Esophagus squamous epithelium (tissue), 4 donors: ENCODE measurements around the gene CDK12.

Experiments used
- POLR2A ChIP-seq, 4 donors: fragments of 450-650 bp; IDR thresholded peaks; one replicate each; pipeline ENCODE4 v1.6.1; 2017; ENCODE audit warnings: antibody characterized with exemption in 4 of 4, mild to moderate bottlenecking in 4 of 4, moderate library complexity in 3 of 4
- TF ChIP-seq, protein P1 (sequence below), 6 experiments: fragments of 450-650 bp in 4 of 6; fragments of 200-600 bp in 2 of 6; sonication (generic) in 2 of 6; IDR thresholded peaks; one replicate each; pipeline ENCODE4 v1.5.1; 2016 to 2019; ENCODE audit warnings: antibody characterized with exemption in 6 of 6, mild to moderate bottlenecking in 4 of 6, moderate library complexity in 4 of 6

DNA sequence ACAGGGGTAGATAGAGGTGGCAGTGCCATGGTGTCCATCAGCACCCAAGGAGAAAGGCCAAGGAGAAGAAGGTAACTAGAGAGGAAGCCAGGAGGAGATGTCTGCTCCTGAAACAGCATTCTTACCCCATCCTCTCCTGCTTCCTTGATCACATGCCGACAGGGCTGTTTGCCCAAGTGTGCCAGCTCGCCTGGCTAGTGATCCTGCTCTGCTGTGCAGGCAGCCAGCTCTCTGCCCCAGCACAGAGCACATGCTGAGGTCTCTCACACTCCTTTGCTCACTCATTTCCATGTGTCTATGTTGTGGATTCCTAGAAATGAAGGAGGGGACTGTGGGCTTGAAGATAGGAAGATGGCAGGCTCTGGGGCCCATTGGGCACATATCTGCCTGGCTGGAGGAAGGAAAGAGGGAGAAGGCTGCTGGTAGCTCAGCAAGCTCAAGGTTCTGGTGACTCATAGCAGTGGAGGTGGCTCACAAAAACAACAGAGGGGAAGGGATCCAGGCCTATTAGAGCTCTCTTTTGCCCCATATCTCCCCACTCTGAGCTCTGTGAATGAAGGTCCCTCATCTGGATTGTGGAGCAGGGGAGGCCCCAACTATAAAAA lies 92.2 kb downstream of the CDK12 start:
- TF ChIP-seq, protein P1, sequence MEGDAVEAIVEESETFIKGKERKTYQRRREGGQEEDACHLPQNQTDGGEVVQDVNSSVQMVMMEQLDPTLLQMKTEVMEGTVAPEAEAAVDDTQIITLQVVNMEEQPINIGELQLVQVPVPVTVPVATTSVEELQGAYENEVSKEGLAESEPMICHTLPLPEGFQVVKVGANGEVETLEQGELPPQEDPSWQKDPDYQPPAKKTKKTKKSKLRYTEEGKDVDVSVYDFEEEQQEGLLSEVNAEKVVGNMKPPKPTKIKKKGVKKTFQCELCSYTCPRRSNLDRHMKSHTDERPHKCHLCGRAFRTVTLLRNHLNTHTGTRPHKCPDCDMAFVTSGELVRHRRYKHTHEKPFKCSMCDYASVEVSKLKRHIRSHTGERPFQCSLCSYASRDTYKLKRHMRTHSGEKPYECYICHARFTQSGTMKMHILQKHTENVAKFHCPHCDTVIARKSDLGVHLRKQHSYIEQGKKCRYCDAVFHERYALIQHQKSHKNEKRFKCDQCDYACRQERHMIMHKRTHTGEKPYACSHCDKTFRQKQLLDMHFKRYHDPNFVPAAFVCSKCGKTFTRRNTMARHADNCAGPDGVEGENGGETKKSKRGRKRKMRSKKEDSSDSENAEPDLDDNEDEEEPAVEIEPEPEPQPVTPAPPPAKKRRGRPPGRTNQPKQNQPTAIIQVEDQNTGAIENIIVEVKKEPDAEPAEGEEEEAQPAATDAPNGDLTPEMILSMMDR (IDR thresholded peaks at IDR 0.05), result no peak
- TF ChIP-seq POLR2A (IDR thresholded peaks at IDR 0.05), result no peak
